ENCODE measurements around the gene GRIA4. TPM values are rescaled to one million over a fixed set of nuclear protein-coding genes. Genes with fewer than 3 reads are reported as not detected.
"Not testable (repeated sequence)": the region's sequence is repeated elsewhere in the genome, so short reads cannot be mapped to it uniquely, and the experiment has no call there.

Gene GRIA4
- total and polyA plus RNA-seq, 2 of the 13 experiments (the other 11 are each of a cell fraction or from before 2014, with no cell fraction given) = not detected

GRCh38 chr11:105785850-105786249 is 176.0 kb downstream of the GRIA4 start:
- BruUV-seq (replicated peaks); H3K9me3 ChIP-seq (ENCODE audit: low read length); ATAC-seq; H3K27ac ChIP-seq (ENCODE audit: extremely low read length, insufficient read depth, low read length); H3K4me3 ChIP-seq (replicated peaks in 1 of 3; ENCODE audit: insufficient read depth in 1 of 3, low read depth in 2 of 3, low read length in 3 of 3); H3K9ac ChIP-seq (ENCODE audit: insufficient read depth, low read depth, low read length); in situ Hi-C loops (cut with HindIII; ENCODE audit: extremely low pct_ligation_motif_present, low pct_unique_long_range_greater_than_20kb); H4K20me1 ChIP-seq (ENCODE audit: insufficient read depth, low read length); H3K4me2 ChIP-seq (ENCODE audit: low read depth, low read length); H3K4me1 ChIP-seq (ENCODE audit: insufficient read depth, low read length); H3K36me3 ChIP-seq (replicated peaks in 1 of 2; ENCODE audit: control insufficient read depth in 1 of 2, insufficient read depth in 2 of 2, low read length in 2 of 2); H3K79me2 ChIP-seq (ENCODE audit: insufficient read depth, low read length); CTCF ChIA-PET (ENCODE audit: low intra/inter-chr PET ratio, low total read pairs); FAIRE-seq; H2AFZ ChIP-seq (ENCODE audit: low read length); H3K27me3 ChIP-seq (ENCODE audit: control insufficient read depth in 1 of 2, insufficient read depth in 2 of 2, low read length in 2 of 2); POLR2A ChIA-PET; DNase-seq (ENCODE audit: low spot score); intact Hi-C loops (cut with micrococcal nuclease; ENCODE audit: unreplicated experiment): not testable (repeated sequence)
- 8% methylated on average over 6 of the region's 6 CpGs for WGBS (ENCODE audit: low lambda C conversion rate)

GRCh38 chr11:105786741-105787140 is 176.9 kb downstream of the GRIA4 start:
- in situ Hi-C loops (cut with HindIII; ENCODE audit: extremely low pct_ligation_motif_present, low pct_unique_long_range_greater_than_20kb) = no loop called here
- FAIRE-seq = no peak
- DNase-seq (ENCODE audit: low spot score) = no peak
- ChIA-PET POLR2A (no interaction called here), CTCF (ENCODE audit: low intra/inter-chr PET ratio, low total read pairs) (no interaction called here)
- Histone ChIP-seq H3K27me3 (ENCODE audit: control insufficient read depth in 1 of 2, insufficient read depth in 2 of 2, low read length in 2 of 2) (no peaks in the 10 kb centered on the region), H3K4me3 (replicated peaks in 1 of 3; ENCODE audit: insufficient read depth in 1 of 3, low read depth in 2 of 3, low read length in 3 of 3) (no peak overlapping the region), H3K36me3 (replicated peaks in 1 of 2; ENCODE audit: control insufficient read depth in 1 of 2, insufficient read depth in 2 of 2, low read length in 2 of 2) (no peaks in the 10 kb centered on the region), H3K9ac (ENCODE audit: insufficient read depth, low read depth, low read length) (no peak overlapping the region), H3K4me2 (ENCODE audit: low read depth, low read length) (no peak overlapping the region), H2AFZ (ENCODE audit: low read length) (no peak overlapping the region), H3K27ac (ENCODE audit: extremely low read length, insufficient read depth, low read length) (no peak overlapping the region), H4K20me1 (ENCODE audit: insufficient read depth, low read length) (no peaks in the 10 kb centered on the region), H3K9me3 (ENCODE audit: low read length) (no peaks in the 10 kb centered on the region), H3K4me1 (ENCODE audit: insufficient read depth, low read length) (no peaks in the 10 kb centered on the region), H3K79me2 (ENCODE audit: insufficient read depth, low read length) (no peaks in the 10 kb centered on the region)
- TF ChIP-seq BCL3 (CRISPR knock-in tag; IDR thresholded peaks at IDR 0.05) (no peak), ZBTB14 (CRISPR knock-in tag; IDR thresholded peaks at IDR 0.05) (no peak), CTCF (CRISPR knock-in tag; IDR thresholded peaks at IDR 0.05) (no peak), SUZ12 (IDR thresholded peaks at IDR 0.05; ENCODE audit: low read depth, low read length) (no peak), ZNF383 (CRISPR knock-in tag; IDR thresholded peaks at IDR 0.05; ENCODE audit: borderline replicate concordance) (no peak), MXI1 (IDR thresholded peaks at IDR 0.05; ENCODE audit: borderline replicate concordance, low read depth, low read length) (no peak)
- WGBS (ENCODE audit: low lambda C conversion rate) = 5% methylated on average over 2 of the region's 2 CpGs
- no peak for ATAC-seq
- BruUV-seq (replicated peaks) = no TSS peak
- intact Hi-C loops (cut with micrococcal nuclease; ENCODE audit: unreplicated experiment) = no loop called here
